HCT116 (cell line): ENCODE measurements around the gene TRIM9. TPM values are rescaled to one million over a fixed set of nuclear protein-coding genes. Genes with fewer than 3 reads are reported as not detected.
"Not testable (repeated sequence)": the region's sequence is repeated elsewhere in the genome, so short reads cannot be mapped to it uniquely, and the experiment has no call there.

Source experiments
- ATAC-seq: fragments of 200-7000 bp; cut with Tn5 transposase; 2 replicates; pipeline ENCODE4 v1.9.1; 2020; ENCODE audit warnings: mild to moderate bottlenecking, moderate library complexity
- BruUV-seq: library from RNA; stranded (reverse); fragments of 400-500 nt; replicated peaks from 2 replicates; lab custom pipeline; 2021; lab: Mats Ljungman, UMichigan
- CTCF ChIA-PET: fragments of 300-600 bp; sonication (Branson Sonifier 250); formaldehyde crosslinking; loops from one replicate; lab custom pipeline; 2021; ENCODE audit warnings: antibody characterized with exemption; lab: Charles Lee
- POLR2A ChIA-PET: fragments of 300-600, 350-600 bp; sonication (Branson Sonifier 250); formaldehyde crosslinking; loops from one replicate; lab custom pipeline; 2021; ENCODE audit warnings: antibody characterized with exemption; lab: Charles Lee
- RAD21 ChIA-PET, 2 experiments: fragments of 300-600 bp; sonication (Branson Sonifier 250); formaldehyde crosslinking; loops; one replicate each; lab custom pipeline; 2023; ENCODE audit warnings: low total read pairs in 2 of 2; ENCODE audit not compliant: uncharacterized antibody in 2 of 2, unreplicated experiment in 2 of 2, low non-redundant PET in 1 of 2; lab: Charles Lee
- DNase-seq: peaks from one replicate; pipeline ENCODE4 v3.0.0-alpha.2; 2010; ENCODE audit warnings: low read depth, low spot score
- H2AFZ ChIP-seq: fragments of 200-600 bp; shearing (Covaris generic), sonication (generic); 2 replicates; pipeline ENCODE4 v1.6.1; 2017; ENCODE audit warnings: low read depth, mixed run types, mixed read lengths, antibody characterized with exemption, low read length; ENCODE audit not compliant: poor library complexity, severe bottlenecking
- H3K27ac ChIP-seq: 2 replicates; pipeline ENCODE4 v1.5.1; 2012; ENCODE audit warnings: low read depth, low read length
- H3K27me3 ChIP-seq: fragments of 200-600 bp; sonication (generic); 2 replicates; pipeline ENCODE4 v1.6.1; 2016; ENCODE audit warnings: mixed run types, low read length, mixed read lengths; ENCODE audit not compliant: insufficient read depth
- H3K36me3 ChIP-seq, 2 experiments: fragments of 200-500 bp in 1 of 2; fragments of 200-600 bp in 1 of 2; sonication (Bioruptor generic) in 1 of 2; sonication (generic) in 1 of 2; 2 replicates each; pipeline versions ENCODE4 v1.5.1 to v1.6.1; 2014 to 2016; ENCODE audit warnings: low read length in 2 of 2, inconsistent platforms in 1 of 2, mixed read lengths in 1 of 2, mixed run types in 1 of 2; ENCODE audit not compliant: insufficient read depth in 2 of 2, control insufficient read depth in 1 of 2
- H3K4me1 ChIP-seq, 2 experiments: fragments of 200-600 bp in 1 of 2; sonication (generic) in 1 of 2; 2 replicates each; pipeline versions ENCODE4 v1.5.1 to v1.6.1; 2012 to 2017; ENCODE audit warnings: low read length in 2 of 2, inconsistent platforms in 1 of 2, mild to moderate bottlenecking in 1 of 2, mixed read lengths in 1 of 2, mixed run types in 1 of 2, moderate library complexity in 1 of 2; ENCODE audit not compliant: insufficient read depth in 2 of 2, control insufficient read depth in 1 of 2
- H3K4me2 ChIP-seq: fragments of 200-600 bp; sonication (generic); 2 replicates; pipeline ENCODE4 v1.6.1; 2017; ENCODE audit warnings: mixed run types, low read length, mixed read lengths
- H3K4me3 ChIP-seq, 2 experiments: fragments of 200-600 bp in 1 of 2; sonication (generic) in 1 of 2; replicated peaks in 1 of 2; 2 replicates each; pipeline ENCODE4 v1.5.1; 2011 to 2016; ENCODE audit warnings: low read length in 2 of 2, control low read depth in 1 of 2, low read depth in 1 of 2, mild to moderate bottlenecking in 1 of 2, mixed read lengths in 1 of 2, mixed run types in 1 of 2
- H3K79me2 ChIP-seq: fragments of 200-600 bp; sonication (generic); 2 replicates; pipeline ENCODE4 v1.6.1; 2017; ENCODE audit warnings: mild to moderate bottlenecking, mixed run types, low read length, moderate library complexity, mixed read lengths; ENCODE audit not compliant: insufficient read depth
- H3K9ac ChIP-seq: fragments of 200-600 bp; sonication (generic); 2 replicates; pipeline ENCODE4 v1.6.1; 2016; ENCODE audit warnings: low read length, mixed read lengths
- H3K9me2 ChIP-seq: fragments of 200-600 bp; sonication (generic), shearing (Covaris generic); 2 replicates; pipeline ENCODE4 v1.6.1; 2017; ENCODE audit warnings: mixed run types, mild to moderate bottlenecking, moderate library complexity; ENCODE audit not compliant: insufficient read depth
- H3K9me3 ChIP-seq, 2 experiments: fragments of 200-500 bp in 1 of 2; fragments of 200-600 bp in 1 of 2; sonication (Bioruptor generic) in 1 of 2; sonication (generic) in 1 of 2; 2 replicates each; pipeline ENCODE4 v1.6.1; 2014 to 2017; ENCODE audit warnings: low read length in 2 of 2, mixed read lengths in 2 of 2, inconsistent platforms in 1 of 2, low read depth in 1 of 2, mild to moderate bottlenecking in 1 of 2, mixed run types in 1 of 2, moderate library complexity in 1 of 2; ENCODE audit not compliant: control insufficient read depth in 1 of 2, insufficient read depth in 1 of 2
- H4K20me1 ChIP-seq: fragments of 200-600 bp; sonication (generic), shearing (Covaris generic); 2 replicates; pipeline ENCODE4 v1.6.1; 2017; ENCODE audit warnings: mixed run types, mild to moderate bottlenecking, moderate library complexity; ENCODE audit not compliant: insufficient read depth
- CBX3 ChIP-seq: IDR thresholded peaks from 2 replicates; pipeline ENCODE4 v1.6.1; 2012; ENCODE audit warnings: low read depth
- CEBPB ChIP-seq: IDR thresholded peaks from 2 replicates; pipeline ENCODE4 v1.6.1; 2012; ENCODE audit warnings: low read depth
- EGR1 ChIP-seq: IDR thresholded peaks from 2 replicates; pipeline ENCODE4 v1.6.1; 2012; ENCODE audit warnings: low read depth
- EZH2 ChIP-seq: fragments of 200-600 bp; sonication (generic); IDR thresholded peaks from 2 replicates; pipeline ENCODE4 v1.6.1; 2017; ENCODE audit warnings: antibody characterized with exemption, mixed run types
- EZH2phosphoT487 ChIP-seq: fragments of 200-600 bp; IDR thresholded peaks from 2 replicates; pipeline ENCODE4 v1.6.1; 2018; ENCODE audit warnings: antibody characterized with exemption, borderline replicate concordance
- FOSL1 ChIP-seq: IDR thresholded peaks from 2 replicates; pipeline ENCODE4 v1.6.1; 2012; ENCODE audit warnings: low read depth
- JUND ChIP-seq: IDR thresholded peaks from 2 replicates; pipeline ENCODE4 v1.6.1; 2012
- POLR2A ChIP-seq: IDR thresholded peaks from 2 replicates; pipeline ENCODE4 v1.7.0; 2011; ENCODE audit warnings: borderline replicate concordance; ENCODE audit not compliant: insufficient read depth, insufficient read length; ENCODE audit errors: extremely low read depth
- RAD21 ChIP-seq: IDR thresholded peaks from 2 replicates; pipeline ENCODE4 v1.6.1; 2012; ENCODE audit warnings: low read depth, mild to moderate bottlenecking
- SP1 ChIP-seq: IDR thresholded peaks from 2 replicates; pipeline ENCODE4 v1.6.1; 2012; ENCODE audit warnings: low read depth
- SRF ChIP-seq: IDR thresholded peaks from 2 replicates; pipeline ENCODE4 v1.6.1; 2012; ENCODE audit warnings: low read depth
- TCF7L2 ChIP-seq: IDR thresholded peaks from 2 replicates; pipeline ENCODE4 v1.7.0; 2011; ENCODE audit warnings: borderline replicate concordance, inconsistent platforms; ENCODE audit not compliant: insufficient read depth, insufficient read length; ENCODE audit errors: extremely low read depth
- YY1 ChIP-seq: IDR thresholded peaks from 2 replicates; pipeline ENCODE4 v1.6.1; 2011; ENCODE audit warnings: low read length, low read depth, moderate library complexity, mild to moderate bottlenecking; ENCODE audit not compliant: insufficient replicate concordance; ENCODE audit errors: extremely low read depth
- ZFX ChIP-seq: fragments of 450-650 bp; IDR thresholded peaks from 2 replicates; pipeline ENCODE4 v1.6.1; 2017
- ZNF274 ChIP-seq: fragments of 200-500 bp; sonication (Bioruptor generic); IDR thresholded peaks from 2 replicates; pipeline ENCODE4 v1.6.1; 2014; ENCODE audit warnings: mild to moderate bottlenecking, low read depth, low read length, inconsistent platforms
- intact Hi-C: fragments of 100-400 bp; cut with micrococcal nuclease; formaldehyde crosslinking; loops from 2 replicates; pipeline ENCODE4 v1.10.0; 2022
- total RNA-seq: library from RNA; stranded (reverse); gene quantifications from one replicate; pipeline ENCODE4 v1.2.1, GENCODE V29; 2021; ENCODE audit not compliant: unreplicated experiment
- TF ChIP-seq, protein P1 (sequence below): IDR thresholded peaks from 2 replicates; pipeline ENCODE4 v1.6.1; 2012; ENCODE audit warnings: low read depth
- TF ChIP-seq, protein P2 (sequence below): IDR thresholded peaks from 2 replicates; pipeline ENCODE4 v1.6.1; 2012

The TRIM9 gene
- total RNA-seq, 1 experiment from 2014 or later, result 4.6 TPM

DNA sequence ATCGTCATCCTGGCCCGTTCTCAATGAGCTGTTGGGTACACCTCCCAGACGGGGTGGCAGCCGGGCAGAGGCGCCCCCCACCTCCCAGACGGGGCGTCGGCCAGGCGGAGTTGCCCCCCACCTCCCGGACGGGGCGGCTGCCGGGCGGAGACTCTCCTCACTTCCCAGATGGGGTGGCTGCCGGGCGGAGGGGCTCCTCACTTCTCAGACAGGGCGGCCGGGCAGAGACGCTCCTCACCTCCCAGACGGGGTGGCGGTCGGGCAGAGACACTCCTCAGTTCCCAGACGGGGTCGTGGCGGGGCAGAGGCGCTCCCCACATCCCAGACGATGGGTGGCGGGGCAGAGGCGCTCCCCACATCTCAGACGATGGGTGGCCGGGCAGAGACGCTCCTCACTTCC, 138.5 kb downstream of the TRIM9 start:
- intact Hi-C loops, result loop anchor here (10.0 kb wide), 1 partner anchor 128 kb away; no protein-coding TSS in a partner anchor
- DNase-seq, H3K4me3 ChIP-seq, H4K20me1 ChIP-seq, H3K9me3 ChIP-seq, ATAC-seq, H2AFZ ChIP-seq, H3K9ac ChIP-seq, H3K27ac ChIP-seq, H3K27me3 ChIP-seq, H3K9me2 ChIP-seq, RAD21 ChIA-PET, CTCF ChIA-PET, H3K79me2 ChIP-seq, H3K4me2 ChIP-seq, H3K36me3 ChIP-seq, BruUV-seq, POLR2A ChIA-PET: not testable (repeated sequence)
- peaks cover 12 to 19% of the 10 kb centered on the region in 2 experiments for H3K4me1 ChIP-seq

DNA sequence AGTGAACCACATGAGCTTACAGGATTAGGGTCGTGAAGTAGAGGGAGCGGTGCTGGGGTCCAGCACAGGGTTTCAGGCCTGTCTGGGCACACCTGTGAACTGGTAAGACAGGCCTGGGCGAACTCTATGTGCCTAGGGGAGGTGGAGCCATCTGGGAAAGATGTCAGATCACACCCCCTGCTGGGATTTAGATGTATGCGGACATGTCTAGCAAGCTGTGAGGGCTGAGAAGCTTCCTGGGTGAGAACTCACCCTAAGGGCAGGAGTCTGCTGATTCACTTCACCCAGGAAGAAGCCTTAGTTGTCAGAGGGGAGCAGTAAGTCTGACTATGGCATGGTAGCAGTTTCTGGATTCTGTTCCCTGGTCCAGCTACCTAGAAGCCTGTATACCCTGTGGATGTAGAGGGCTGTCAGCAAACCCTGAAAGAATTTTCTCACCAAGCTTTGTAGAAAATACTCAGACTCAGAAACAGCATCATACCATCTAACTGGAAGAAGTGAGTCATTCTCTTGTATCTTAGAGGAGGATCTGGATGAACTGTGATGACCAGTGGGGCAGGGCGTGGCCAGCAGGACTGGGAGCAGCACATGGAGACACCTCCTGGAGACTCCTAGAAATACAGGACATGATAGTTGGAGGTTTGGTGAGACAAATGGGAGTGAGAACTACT, 139.4 kb downstream of the TRIM9 start:
- Histone ChIP-seq H2AFZ (peak overlapping the region; percentile 63), H3K27me3 (no peaks in the 10 kb centered on the region), H3K79me2 (no peaks in the 10 kb centered on the region), H3K4me2 (peak overlapping the region; percentile 66), H3K9ac (peak overlapping the region; percentile 47), H3K9me3 (no peaks in the 10 kb centered on the region), H3K27ac (peak overlapping the region; percentile 69), H4K20me1 (no peaks in the 10 kb centered on the region), H3K9me2 (no peaks in the 10 kb centered on the region), H3K4me1 (peaks cover 11 to 18% of the 10 kb centered on the region in 2 experiments), H3K4me3 (peak overlapping the region in 1 of 2 experiments; percentile 23; a peak in 1 of 4 replicates), H3K36me3 (no peaks in the 10 kb centered on the region)
- POLR2A ChIA-PET, result interaction anchor here (0.9 to 1.1 kb wide), 3 partner anchors 9 to 140 kb away, joined by 3 to 8 read pairs (median 6); partner anchors contain the start of genes PYGL and TRIM9
- RAD21 ChIA-PET, result interaction anchor here (0.6 to 1.0 kb wide), 3 partner anchors 12 to 264 kb away, joined by 3 read pairs; partner anchors contain the start of genes PYGL (in 1 of the 2) and TRIM9 (in 1 of the 2)
- ATAC-seq (peak; percentile 92), DNase-seq (peak; percentile 95)
- no TSS peak for BruUV-seq
- intact Hi-C loops, result loop anchor here (1.0 to 10.0 kb wide), 2 partner anchors 129 to 265 kb away; no protein-coding TSS in a partner anchor
- CTCF ChIA-PET, result interaction anchor here (1.0 to 2.6 kb wide), 6 partner anchors 12 to 825 kb away, joined by 3 to 10 read pairs (median 6); partner anchors contain the start of gene PYGL
- TF ChIP-seq EZH2phosphoT487 (no peak), EGR1 (0 out of 2 replicates have a peak, but pooled peaks have one; percentile 9), TCF7L2 (peak; percentile 30), CEBPB (no peak), CBX3 (peak; percentile 65), FOSL1 (peak; percentile 79), JUND (peak; percentile 85), SP1 (peak; percentile 46), YY1 (no peak), RAD21 (peak; percentile 51), POLR2A (no peak), ZNF274 (no peak), SRF (no peak), EZH2 (no peak), ZFX (no peak)
- TF ChIP-seq, protein P1, sequence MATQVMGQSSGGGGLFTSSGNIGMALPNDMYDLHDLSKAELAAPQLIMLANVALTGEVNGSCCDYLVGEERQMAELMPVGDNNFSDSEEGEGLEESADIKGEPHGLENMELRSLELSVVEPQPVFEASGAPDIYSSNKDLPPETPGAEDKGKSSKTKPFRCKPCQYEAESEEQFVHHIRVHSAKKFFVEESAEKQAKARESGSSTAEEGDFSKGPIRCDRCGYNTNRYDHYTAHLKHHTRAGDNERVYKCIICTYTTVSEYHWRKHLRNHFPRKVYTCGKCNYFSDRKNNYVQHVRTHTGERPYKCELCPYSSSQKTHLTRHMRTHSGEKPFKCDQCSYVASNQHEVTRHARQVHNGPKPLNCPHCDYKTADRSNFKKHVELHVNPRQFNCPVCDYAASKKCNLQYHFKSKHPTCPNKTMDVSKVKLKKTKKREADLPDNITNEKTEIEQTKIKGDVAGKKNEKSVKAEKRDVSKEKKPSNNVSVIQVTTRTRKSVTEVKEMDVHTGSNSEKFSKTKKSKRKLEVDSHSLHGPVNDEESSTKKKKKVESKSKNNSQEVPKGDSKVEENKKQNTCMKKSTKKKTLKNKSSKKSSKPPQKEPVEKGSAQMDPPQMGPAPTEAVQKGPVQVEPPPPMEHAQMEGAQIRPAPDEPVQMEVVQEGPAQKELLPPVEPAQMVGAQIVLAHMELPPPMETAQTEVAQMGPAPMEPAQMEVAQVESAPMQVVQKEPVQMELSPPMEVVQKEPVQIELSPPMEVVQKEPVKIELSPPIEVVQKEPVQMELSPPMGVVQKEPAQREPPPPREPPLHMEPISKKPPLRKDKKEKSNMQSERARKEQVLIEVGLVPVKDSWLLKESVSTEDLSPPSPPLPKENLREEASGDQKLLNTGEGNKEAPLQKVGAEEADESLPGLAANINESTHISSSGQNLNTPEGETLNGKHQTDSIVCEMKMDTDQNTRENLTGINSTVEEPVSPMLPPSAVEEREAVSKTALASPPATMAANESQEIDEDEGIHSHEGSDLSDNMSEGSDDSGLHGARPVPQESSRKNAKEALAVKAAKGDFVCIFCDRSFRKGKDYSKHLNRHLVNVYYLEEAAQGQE, result no peak
- TF ChIP-seq, protein P2, sequence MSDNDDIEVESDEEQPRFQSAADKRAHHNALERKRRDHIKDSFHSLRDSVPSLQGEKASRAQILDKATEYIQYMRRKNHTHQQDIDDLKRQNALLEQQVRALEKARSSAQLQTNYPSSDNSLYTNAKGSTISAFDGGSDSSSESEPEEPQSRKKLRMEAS, result peak; percentile 45; the same call in 1 of the 2 replicates
